ENCODE data around the gene IL34. TPM values are rescaled to one million over a fixed set of nuclear protein-coding genes. Genes with fewer than 3 reads are reported as not detected.

Gene IL34
- total RNA-seq, 1 experiment from 2014 or later: not detected

DNA sequence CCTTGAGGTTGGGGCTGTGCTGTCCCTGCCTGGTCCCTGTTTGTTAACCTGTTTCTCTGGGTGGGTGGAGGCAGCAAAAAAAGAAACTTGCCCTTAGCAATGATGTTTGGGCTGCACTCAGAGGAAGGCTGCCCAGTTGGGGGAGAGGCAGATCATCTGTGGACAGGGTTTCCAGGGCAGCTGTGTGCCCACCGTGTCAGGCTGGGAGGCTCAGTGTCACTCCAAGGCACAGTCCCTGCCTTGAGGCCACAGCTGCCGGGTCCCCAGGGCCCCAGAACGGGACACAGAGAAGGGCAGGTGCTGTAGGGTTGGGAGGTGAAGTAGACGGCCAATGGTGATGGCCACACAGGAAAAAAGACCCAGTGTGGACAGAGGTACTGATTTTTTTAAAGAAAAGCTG lies 3.9 kb downstream of the IL34 start:
- H3K4me3 ChIP-seq (ENCODE audit: low read length): no peak overlapping the region
- no peaks in the 10 kb centered on the region for H3K79me2 ChIP-seq (ENCODE audit: low read length)
- H3K27ac ChIP-seq (ENCODE audit: low read length): no peak overlapping the region
- no peaks in the 10 kb centered on the region for H3K9me2 ChIP-seq (replicated peaks; ENCODE audit: insufficient read depth, low read length)
- H3K9me3 ChIP-seq (ENCODE audit: low read length): no peaks in the 10 kb centered on the region
- peaks cover 5% of the 10 kb centered on the region; the same call in 1 of the 2 replicates for H3K4me1 ChIP-seq (ENCODE audit: low read length)
- no peaks in the 10 kb centered on the region for H4K20me1 ChIP-seq (ENCODE audit: insufficient read depth, low read depth, low read length)
- H3K9ac ChIP-seq (ENCODE audit: low read length): no peak overlapping the region
- no peak overlapping the region for H3K4me2 ChIP-seq (ENCODE audit: low read depth, low read length, poor library complexity, severe bottlenecking)
- H3K36me3 ChIP-seq (ENCODE audit: insufficient read depth, low read length): no peaks in the 10 kb centered on the region
- no peak overlapping the region for H2AFZ ChIP-seq (ENCODE audit: low read length)
- H3K27me3 ChIP-seq (ENCODE audit: low read length): no peaks in the 10 kb centered on the region
- no peak for DNase-seq

DNA sequence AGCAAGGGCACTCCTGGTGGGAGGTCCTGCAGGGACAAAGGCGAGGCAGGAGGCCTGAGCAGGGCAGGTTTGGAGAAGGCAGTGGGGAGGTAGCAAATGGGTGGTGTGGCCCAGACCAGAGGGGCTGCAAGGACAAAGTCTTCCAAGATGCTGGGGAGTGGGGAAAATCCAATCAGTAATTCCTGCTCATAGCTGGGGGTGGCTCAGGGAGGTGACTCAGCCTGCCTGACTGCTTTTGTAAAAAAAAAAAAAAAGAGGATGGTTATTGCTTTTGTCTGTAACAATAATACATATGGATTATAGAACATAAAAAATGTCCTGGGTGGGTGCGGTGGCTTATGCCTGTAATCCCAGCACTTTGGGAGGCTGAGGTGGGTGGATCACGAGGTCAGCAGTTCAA lies 5.2 kb downstream of the IL34 start:
- H3K4me3 ChIP-seq (ENCODE audit: low read length): no peak overlapping the region
- H3K36me3 ChIP-seq (ENCODE audit: insufficient read depth, low read length): no peaks in the 10 kb centered on the region
- H3K9ac ChIP-seq (ENCODE audit: low read length): no peak overlapping the region
- no peaks in the 10 kb centered on the region for H3K27me3 ChIP-seq (ENCODE audit: low read length)
- H3K9me2 ChIP-seq (replicated peaks; ENCODE audit: insufficient read depth, low read length): no peaks in the 10 kb centered on the region
- no peak overlapping the region for H2AFZ ChIP-seq (ENCODE audit: low read length)
- H3K27ac ChIP-seq (ENCODE audit: low read length): no peak overlapping the region
- H3K4me2 ChIP-seq (ENCODE audit: low read depth, low read length, poor library complexity, severe bottlenecking): no peak overlapping the region
- no peaks in the 10 kb centered on the region for H4K20me1 ChIP-seq (ENCODE audit: insufficient read depth, low read depth, low read length)
- DNase-seq: no peak
- peaks cover 5% of the 10 kb centered on the region; the same call in 1 of the 2 replicates for H3K4me1 ChIP-seq (ENCODE audit: low read length)
- H3K79me2 ChIP-seq (ENCODE audit: low read length): no peaks in the 10 kb centered on the region
- H3K9me3 ChIP-seq (ENCODE audit: low read length): no peaks in the 10 kb centered on the region

DNA sequence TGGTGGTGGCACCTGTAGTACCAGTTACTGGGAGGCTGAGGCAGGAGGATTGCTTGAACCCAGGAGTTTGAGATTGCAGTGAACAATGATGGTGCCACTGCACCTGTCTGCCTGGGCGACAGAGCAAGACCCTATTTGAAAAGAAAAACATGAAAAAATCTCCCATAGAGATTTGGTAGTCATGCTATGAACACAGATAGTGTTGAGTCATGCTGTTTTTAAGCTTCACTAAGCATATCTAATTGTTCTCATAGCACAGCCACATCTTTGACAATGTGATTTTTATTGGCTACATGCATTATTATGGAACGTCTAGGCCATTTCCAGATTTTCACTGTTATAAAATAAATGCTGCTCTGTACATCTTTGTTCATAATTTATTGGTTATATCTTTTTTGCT lies 6.0 kb downstream of the IL34 start:
- DNase-seq: no peak
- Histone ChIP-seq H3K79me2 (ENCODE audit: low read length) (no peaks in the 10 kb centered on the region), H3K4me2 (ENCODE audit: low read depth, low read length, poor library complexity, severe bottlenecking) (no peak overlapping the region), H3K36me3 (ENCODE audit: insufficient read depth, low read length) (no peaks in the 10 kb centered on the region), H3K4me3 (ENCODE audit: low read length) (no peak overlapping the region), H2AFZ (ENCODE audit: low read length) (no peak overlapping the region), H3K9me3 (ENCODE audit: low read length) (no peaks in the 10 kb centered on the region), H3K9ac (ENCODE audit: low read length) (no peak overlapping the region), H3K27me3 (ENCODE audit: low read length) (no peaks in the 10 kb centered on the region), H4K20me1 (ENCODE audit: insufficient read depth, low read depth, low read length) (no peaks in the 10 kb centered on the region), H3K27ac (ENCODE audit: low read length) (no peak overlapping the region), H3K9me2 (replicated peaks; ENCODE audit: insufficient read depth, low read length) (no peaks in the 10 kb centered on the region), H3K4me1 (ENCODE audit: low read length) (peaks cover 5% of the 10 kb centered on the region; the same call in 1 of the 2 replicates)

DNA sequence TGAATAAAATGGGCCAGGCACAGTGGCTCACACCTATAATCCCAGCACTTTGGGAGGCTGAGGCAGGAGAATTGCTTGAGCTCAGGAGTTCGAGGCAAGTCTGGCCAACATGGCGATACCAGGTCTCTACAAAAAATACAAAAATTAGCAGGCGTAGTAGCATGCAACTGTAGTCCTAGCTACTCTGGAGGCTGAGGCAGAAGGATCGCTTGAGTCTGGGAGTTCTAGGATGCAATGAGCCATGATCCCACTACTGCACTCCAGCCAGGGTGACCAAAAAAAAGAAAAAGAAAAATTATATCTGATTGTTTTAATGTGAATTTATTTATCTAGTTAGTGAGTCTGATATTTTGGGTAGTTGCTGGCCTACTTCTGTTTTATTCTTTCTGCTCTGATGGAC lies 7.0 kb downstream of the IL34 start:
- H4K20me1 ChIP-seq (ENCODE audit: insufficient read depth, low read depth, low read length): no peaks in the 10 kb centered on the region
- H3K9ac ChIP-seq (ENCODE audit: low read length): no peak overlapping the region
- no peak overlapping the region for H2AFZ ChIP-seq (ENCODE audit: low read length)
- no peaks in the 10 kb centered on the region for H3K36me3 ChIP-seq (ENCODE audit: insufficient read depth, low read length)
- DNase-seq: no peak
- H3K27me3 ChIP-seq (ENCODE audit: low read length): no peaks in the 10 kb centered on the region
- H3K4me3 ChIP-seq (ENCODE audit: low read length): no peak overlapping the region
- H3K4me1 ChIP-seq (ENCODE audit: low read length): peaks cover 5% of the 10 kb centered on the region; the same call in 1 of the 2 replicates
- H3K9me3 ChIP-seq (ENCODE audit: low read length): no peaks in the 10 kb centered on the region
- no peak overlapping the region for H3K4me2 ChIP-seq (ENCODE audit: low read depth, low read length, poor library complexity, severe bottlenecking)
- H3K79me2 ChIP-seq (ENCODE audit: low read length): no peaks in the 10 kb centered on the region
- H3K9me2 ChIP-seq (replicated peaks; ENCODE audit: insufficient read depth, low read length): no peaks in the 10 kb centered on the region
- no peak overlapping the region for H3K27ac ChIP-seq (ENCODE audit: low read length)

DNA sequence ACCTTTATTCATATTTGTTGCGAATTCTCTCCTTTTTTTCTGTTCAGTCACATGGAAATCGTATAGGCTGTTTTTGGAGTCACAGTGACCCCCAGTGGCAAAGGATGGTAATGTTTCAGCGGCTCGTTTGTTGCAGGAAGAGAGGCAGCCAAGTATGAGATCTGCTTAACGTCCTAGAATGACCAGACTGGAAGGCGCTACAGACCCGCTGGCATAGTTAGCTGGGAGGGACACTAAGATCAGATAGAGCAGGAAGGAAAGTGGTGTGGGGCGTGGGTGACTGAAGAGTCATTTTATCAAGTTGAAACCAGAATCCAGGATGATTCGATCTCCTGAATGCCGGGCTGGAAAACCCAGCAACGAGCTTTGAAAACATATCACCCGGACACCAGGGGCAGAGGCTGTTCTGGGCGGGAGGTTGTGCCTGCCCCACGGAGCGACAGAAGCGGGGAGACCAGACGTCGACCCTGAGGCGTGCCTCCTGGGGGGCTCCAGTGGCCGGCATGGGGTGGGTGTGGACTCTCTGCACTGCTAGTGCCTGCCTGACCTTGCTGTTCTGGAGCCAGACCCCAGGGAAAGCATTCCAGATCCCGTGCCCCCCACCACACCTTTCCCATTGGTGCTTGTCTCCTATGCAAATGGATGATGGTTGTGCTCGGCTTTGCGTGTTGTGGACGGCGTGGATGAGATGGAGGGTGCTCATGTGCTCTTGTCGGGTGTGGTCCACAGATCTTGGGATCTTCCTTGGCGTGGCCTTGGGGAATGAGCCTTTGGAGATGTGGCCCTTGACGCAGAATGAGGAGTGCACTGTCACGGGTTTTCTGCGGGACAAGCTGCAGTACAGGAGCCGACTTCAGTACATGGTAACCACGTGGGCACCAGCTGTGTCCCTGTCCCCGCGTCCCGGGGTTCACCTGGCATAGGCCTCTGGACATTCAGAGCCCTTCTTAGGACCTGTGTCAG lies 7.7 kb downstream of the IL34 start:
- H2AFZ ChIP-seq (ENCODE audit: low read length): no peak overlapping the region
- no peak overlapping the region for H3K4me2 ChIP-seq (ENCODE audit: low read depth, low read length, poor library complexity, severe bottlenecking)
- no peak overlapping the region for H3K4me3 ChIP-seq (ENCODE audit: low read length)
- H3K27ac ChIP-seq (ENCODE audit: low read length): no peak overlapping the region
- H3K9me2 ChIP-seq (replicated peaks; ENCODE audit: insufficient read depth, low read length): no peaks in the 10 kb centered on the region
- DNase-seq: peak; percentile 92
- no peaks in the 10 kb centered on the region for H3K79me2 ChIP-seq (ENCODE audit: low read length)
- no peak overlapping the region for H3K9ac ChIP-seq (ENCODE audit: low read length)
- no peaks in the 10 kb centered on the region for H4K20me1 ChIP-seq (ENCODE audit: insufficient read depth, low read depth, low read length)
- H3K27me3 ChIP-seq (ENCODE audit: low read length): no peaks in the 10 kb centered on the region
- H3K36me3 ChIP-seq (ENCODE audit: insufficient read depth, low read length): no peaks in the 10 kb centered on the region
- H3K9me3 ChIP-seq (ENCODE audit: low read length): no peaks in the 10 kb centered on the region
- peaks cover 2% of the 10 kb centered on the region; the same call in 1 of the 2 replicates for H3K4me1 ChIP-seq (ENCODE audit: low read length)

DNA sequence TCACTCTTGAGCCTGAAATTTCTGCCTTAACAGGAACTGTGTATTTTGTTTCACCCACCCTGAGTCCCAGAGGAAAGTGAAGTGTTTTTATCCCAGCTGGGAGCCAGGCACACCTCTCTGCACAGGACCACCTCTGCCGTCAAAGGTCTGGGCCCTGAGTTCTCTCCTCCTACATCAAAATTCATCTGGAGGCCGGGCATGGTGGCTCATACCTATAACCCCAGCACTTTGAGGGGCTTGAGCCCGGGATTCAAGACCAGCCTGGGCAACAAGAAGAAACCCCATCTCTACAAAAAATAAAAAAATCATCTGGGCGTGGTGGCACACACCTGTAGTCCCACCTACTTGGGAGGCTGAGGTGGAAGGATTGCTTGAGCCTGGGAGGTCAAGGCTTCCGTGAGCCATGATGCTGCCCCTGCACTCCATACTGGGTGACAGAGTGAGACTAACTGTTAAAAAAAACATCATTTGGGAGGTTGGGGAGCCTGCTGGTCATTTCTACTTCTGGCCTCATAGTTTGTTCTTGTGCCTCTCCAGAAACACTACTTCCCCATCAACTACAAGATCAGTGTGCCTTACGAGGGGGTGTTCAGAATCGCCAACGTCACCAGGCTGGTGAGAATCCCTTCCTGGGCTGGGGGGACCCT lies 9.8 kb downstream of the IL34 start:
- no peaks in the 10 kb centered on the region for H3K9me3 ChIP-seq (ENCODE audit: low read length)
- no peaks in the 10 kb centered on the region for H3K79me2 ChIP-seq (ENCODE audit: low read length)
- H3K9me2 ChIP-seq (replicated peaks; ENCODE audit: insufficient read depth, low read length): no peaks in the 10 kb centered on the region
- no peaks in the 10 kb centered on the region for H4K20me1 ChIP-seq (ENCODE audit: insufficient read depth, low read depth, low read length)
- H3K4me1 ChIP-seq (ENCODE audit: low read length): peaks cover 2% of the 10 kb centered on the region; the same call in 1 of the 2 replicates
- H3K27me3 ChIP-seq (ENCODE audit: low read length): no peaks in the 10 kb centered on the region
- no peak overlapping the region for H3K9ac ChIP-seq (ENCODE audit: low read length)
- no peak overlapping the region for H2AFZ ChIP-seq (ENCODE audit: low read length)
- no peak overlapping the region for H3K4me3 ChIP-seq (ENCODE audit: low read length)
- no peak for DNase-seq
- no peak overlapping the region for H3K27ac ChIP-seq (ENCODE audit: low read length)
- H3K36me3 ChIP-seq (ENCODE audit: insufficient read depth, low read length): no peaks in the 10 kb centered on the region
- H3K4me2 ChIP-seq (ENCODE audit: low read depth, low read length, poor library complexity, severe bottlenecking): no peak overlapping the region

DNA sequence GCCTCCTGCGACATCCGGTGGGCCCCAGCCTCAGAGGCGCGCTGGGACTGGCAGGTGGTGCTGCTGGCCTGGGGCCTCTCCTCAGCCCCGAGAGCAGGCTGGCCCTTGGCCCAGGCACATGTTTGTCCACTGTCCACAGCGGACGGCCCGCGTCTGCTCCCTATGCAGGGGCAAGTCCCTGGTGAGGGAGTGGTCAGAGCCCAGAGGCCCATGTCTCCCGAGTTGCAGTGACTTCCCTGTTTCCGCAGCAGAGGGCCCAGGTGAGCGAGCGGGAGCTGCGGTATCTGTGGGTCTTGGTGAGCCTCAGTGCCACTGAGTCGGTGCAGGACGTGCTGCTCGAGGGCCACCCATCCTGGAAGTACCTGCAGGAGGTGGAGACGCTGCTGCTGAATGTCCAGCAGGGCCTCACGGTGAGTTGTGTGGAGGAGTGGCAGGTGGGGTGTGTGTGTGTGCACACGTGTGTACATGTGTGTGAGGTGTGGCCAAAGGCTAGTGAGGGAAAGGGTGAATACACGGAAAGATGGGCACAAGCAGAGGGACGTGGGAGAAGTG lies 10.4 kb downstream of the IL34 start:
- Histone ChIP-seq H3K36me3 (ENCODE audit: insufficient read depth, low read length) (no peaks in the 10 kb centered on the region), H3K9me2 (replicated peaks; ENCODE audit: insufficient read depth, low read length) (no peaks in the 10 kb centered on the region), H3K4me3 (ENCODE audit: low read length) (no peak overlapping the region), H3K9me3 (ENCODE audit: low read length) (no peaks in the 10 kb centered on the region), H4K20me1 (ENCODE audit: insufficient read depth, low read depth, low read length) (no peaks in the 10 kb centered on the region), H3K9ac (ENCODE audit: low read length) (no peak overlapping the region), H2AFZ (ENCODE audit: low read length) (no peak overlapping the region), H3K4me1 (ENCODE audit: low read length) (peaks cover 2% of the 10 kb centered on the region; the same call in 1 of the 2 replicates), H3K27ac (ENCODE audit: low read length) (no peak overlapping the region), H3K4me2 (ENCODE audit: low read depth, low read length, poor library complexity, severe bottlenecking) (no peak overlapping the region), H3K27me3 (ENCODE audit: low read length) (no peaks in the 10 kb centered on the region), H3K79me2 (ENCODE audit: low read length) (no peaks in the 10 kb centered on the region)
- no peak for DNase-seq

DNA sequence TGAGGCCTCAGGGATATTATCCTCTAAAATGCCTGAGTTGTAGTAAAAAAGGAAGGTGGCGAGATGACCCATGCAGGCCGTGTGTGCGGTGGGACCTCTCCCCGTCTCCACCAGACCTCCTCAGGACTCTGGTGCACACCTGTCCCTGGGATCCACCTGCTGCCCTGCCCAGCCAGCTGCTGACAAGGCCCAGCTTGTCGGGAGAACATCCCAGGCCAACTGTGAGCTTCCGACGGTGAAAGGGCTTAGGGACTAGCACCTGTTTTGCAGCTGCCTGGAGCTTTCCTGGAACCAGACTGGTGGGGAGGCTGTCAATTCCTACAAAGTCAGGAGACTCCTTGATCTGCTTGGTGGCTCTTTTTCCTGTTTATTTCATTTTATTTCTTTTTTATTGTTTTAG lies 11.6 kb downstream of the IL34 start:
- no peak overlapping the region for H2AFZ ChIP-seq (ENCODE audit: low read length)

More for the DNA sequence above, 11.6 kb downstream of the IL34 start:
- Histone ChIP-seq H3K4me3 (ENCODE audit: low read length) (no peak overlapping the region), H3K9ac (ENCODE audit: low read length) (no peak overlapping the region), H4K20me1 (ENCODE audit: insufficient read depth, low read depth, low read length) (no peaks in the 10 kb centered on the region), H3K36me3 (ENCODE audit: insufficient read depth, low read length) (no peaks in the 10 kb centered on the region), H3K9me2 (replicated peaks; ENCODE audit: insufficient read depth, low read length) (no peaks in the 10 kb centered on the region), H3K79me2 (ENCODE audit: low read length) (no peaks in the 10 kb centered on the region), H3K4me2 (ENCODE audit: low read depth, low read length, poor library complexity, severe bottlenecking) (no peak overlapping the region), H3K27me3 (ENCODE audit: low read length) (no peaks in the 10 kb centered on the region), H3K9me3 (ENCODE audit: low read length) (no peaks in the 10 kb centered on the region), H3K4me1 (ENCODE audit: low read length) (peaks cover 2% of the 10 kb centered on the region; the same call in 1 of the 2 replicates), H3K27ac (ENCODE audit: low read length) (no peak overlapping the region)
- DNase-seq: no peak

All from Karpas-422 (cell line).